Measurements from ENCODE around the gene CTBP2.

- TF ChIP-seq CTCF (IDR thresholded peaks at IDR 0.05; ENCODE audit: low read length) (no peak), EZH2phosphoT487 (IDR thresholded peaks at IDR 0.05; ENCODE audit: low read length) (no peak)
These were observed 13.4 kb downstream of the CTBP2 start for GRCh38 chr10:125146791-125147579.

Data from MM.1S (cell line).